Kidney capillary endothelial cell (primary cell): ENCODE data around the gene MYO5B.
"Not testable (repeated sequence)": the region's sequence is repeated elsewhere in the genome, so short reads cannot be mapped to it uniquely, and the experiment has no call there.

ENCODE experiments used
- DNase-seq: peaks from one replicate; pipeline ENCODE4 v3.0.0-alpha.2; 2018; ENCODE audit warnings: low spot score

The MYO5B gene

GRCh38 chr18:49920731-49921130 lies 274.2 kb downstream of the MYO5B start:
- DNase-seq, result no peak

DNA sequence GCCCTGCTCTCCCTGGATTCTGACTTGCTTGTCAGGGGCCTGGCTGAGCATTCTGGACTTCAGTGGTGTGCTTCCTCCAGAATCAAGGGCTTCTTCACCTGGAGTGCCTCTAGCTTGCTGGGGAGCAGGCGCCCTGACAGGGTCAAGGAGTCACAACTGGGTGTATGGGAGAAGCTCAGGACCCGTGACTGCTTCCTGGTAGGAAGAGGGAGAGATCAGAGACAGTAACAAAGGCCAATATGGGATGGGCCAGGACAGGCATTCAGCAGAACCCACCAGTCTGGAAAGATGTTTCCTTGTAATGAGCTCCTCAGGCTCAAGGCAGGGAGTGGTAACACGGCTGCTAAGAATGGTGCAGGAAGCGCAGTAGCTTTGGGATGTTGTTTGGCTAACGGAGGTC lies 277.2 kb downstream of the MYO5B start:
- DNase-seq, result no peak

- no peak for DNase-seq
Observed at GRCh38 chr18:49915352-49915751, 279.6 kb downstream of the MYO5B start.

DNA sequence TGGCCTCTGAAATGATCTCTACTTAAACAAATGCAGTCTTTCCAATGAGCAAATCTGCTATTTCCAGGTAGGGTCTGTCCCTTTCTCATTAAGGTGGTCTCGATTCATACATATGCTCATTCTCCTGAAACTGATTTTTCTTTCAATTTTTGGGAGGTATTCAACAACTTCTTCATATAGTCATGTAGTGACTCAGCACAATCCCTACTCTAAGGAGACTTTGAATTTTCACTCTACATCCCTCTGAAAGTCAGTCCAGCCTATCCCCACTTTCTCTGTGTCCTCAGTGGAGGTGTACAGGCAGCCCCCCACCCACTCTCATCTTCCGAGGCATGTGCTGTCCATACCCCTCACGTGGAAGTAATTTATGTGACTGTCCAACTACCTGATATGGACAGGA lies 281.7 kb downstream of the MYO5B start:
- no peak for DNase-seq

- no peak for DNase-seq
Observed at GRCh38 chr18:49911427-49911826, 283.5 kb downstream of the MYO5B start.

DNA sequence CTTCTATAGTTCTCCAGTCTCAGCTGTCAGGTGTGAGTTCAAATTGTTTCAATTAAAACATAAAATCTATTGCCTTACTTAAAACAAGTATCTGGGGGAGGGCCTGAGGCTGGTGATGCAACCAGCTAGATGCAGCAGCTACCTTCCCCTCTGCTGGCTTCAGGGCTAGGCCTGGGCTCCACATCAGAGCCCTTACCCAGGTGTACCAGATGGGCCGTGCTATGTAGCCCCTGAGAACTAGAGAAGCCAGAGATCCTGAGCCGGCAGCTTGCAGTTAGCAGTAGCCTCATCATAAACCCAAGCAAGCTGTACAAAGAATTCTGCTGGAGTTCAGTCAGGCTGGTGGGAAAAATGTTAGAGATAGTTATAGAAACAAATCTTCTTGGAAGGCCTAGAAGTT lies 284.0 kb downstream of the MYO5B start:
- DNase-seq, result no peak

- DNase-seq, result no peak
Observed at GRCh38 chr18:49910019-49910418, 284.9 kb downstream of the MYO5B start.

DNA sequence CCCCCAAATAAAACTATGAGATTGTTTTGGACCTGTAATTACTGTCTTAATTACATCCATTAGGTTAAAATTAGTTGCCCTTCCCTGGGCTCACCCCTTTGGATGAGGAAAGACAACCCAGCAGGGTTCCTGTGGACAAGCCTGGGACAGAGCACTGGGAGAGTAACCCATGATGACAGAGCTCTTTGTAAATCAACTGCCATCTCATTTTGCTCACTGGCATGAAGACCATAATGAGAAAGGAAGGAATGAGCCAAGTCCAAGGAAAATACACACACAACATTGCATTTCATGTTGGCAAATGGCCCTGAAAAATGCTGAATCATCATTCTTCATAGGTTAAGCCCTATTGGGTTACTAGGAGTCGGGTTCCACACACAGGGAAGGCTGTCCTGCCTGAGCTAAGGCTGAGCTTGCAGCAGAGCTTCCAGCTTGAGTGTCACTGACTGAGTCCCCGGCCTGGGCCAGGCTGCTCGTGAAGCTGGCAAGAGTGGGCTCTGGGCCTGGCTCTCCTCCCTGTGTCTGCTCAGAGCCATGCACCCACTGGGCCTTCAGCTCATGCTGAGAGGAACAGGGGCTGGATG lies 287.5 kb downstream of the MYO5B start:
- no peak for DNase-seq

DNA sequence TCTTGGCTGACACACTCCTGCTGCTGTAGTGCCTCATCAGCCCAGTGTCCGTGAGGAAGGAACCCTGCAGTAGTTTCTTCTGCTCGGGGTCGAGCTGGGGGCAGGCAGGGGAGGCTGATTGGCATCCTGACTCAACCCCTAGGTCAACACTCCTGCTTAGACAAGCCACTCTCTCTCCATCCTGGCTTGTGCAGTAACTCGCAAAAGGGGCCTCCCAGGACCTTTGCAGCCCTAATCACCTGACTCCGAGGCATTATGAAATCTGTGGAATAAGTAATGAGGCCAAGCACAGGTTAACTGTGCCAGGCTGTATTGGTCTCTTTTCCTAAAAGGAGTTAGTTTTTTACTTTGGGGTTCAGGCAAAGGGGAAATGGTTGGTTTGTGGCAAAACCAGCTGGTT lies 289.2 kb downstream of the MYO5B start:
- DNase-seq, result no peak

GRCh38 chr18:49904871-49905555 lies 289.9 kb downstream of the MYO5B start:
- no peak for DNase-seq

GRCh38 chr18:49901862-49902340 lies 293.0 kb downstream of the MYO5B start:
- no peak for DNase-seq

- no peak for DNase-seq
Observed at GRCh38 chr18:49899657-49900330, 295.2 kb downstream of the MYO5B start.

- peak; percentile 57 for DNase-seq
Observed at GRCh38 chr18:49898421-49898820, 296.5 kb downstream of the MYO5B start.

GRCh38 chr18:49894517-49895226 lies 300.3 kb downstream of the MYO5B start:
- DNase-seq, result no peak

DNA sequence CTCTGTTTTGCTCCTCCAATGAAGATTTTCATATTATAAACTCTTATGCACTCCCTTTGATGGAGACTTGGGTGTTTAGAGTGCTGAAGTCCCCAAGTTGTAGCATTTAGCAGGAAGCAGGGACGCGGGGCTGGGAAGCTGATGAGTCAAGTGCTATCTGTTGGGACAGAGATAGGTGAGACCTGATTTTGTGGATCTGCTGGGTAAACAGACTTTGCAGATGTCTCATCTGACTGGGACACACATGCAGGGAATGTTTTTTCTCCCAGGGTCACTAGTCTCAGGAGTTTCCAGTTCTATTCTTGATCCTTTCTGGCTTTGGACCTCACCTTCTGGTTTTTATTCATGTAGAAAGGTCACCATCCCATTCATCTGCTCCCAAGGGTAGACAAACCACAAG lies 301.9 kb downstream of the MYO5B start:
- no peak for DNase-seq

DNA sequence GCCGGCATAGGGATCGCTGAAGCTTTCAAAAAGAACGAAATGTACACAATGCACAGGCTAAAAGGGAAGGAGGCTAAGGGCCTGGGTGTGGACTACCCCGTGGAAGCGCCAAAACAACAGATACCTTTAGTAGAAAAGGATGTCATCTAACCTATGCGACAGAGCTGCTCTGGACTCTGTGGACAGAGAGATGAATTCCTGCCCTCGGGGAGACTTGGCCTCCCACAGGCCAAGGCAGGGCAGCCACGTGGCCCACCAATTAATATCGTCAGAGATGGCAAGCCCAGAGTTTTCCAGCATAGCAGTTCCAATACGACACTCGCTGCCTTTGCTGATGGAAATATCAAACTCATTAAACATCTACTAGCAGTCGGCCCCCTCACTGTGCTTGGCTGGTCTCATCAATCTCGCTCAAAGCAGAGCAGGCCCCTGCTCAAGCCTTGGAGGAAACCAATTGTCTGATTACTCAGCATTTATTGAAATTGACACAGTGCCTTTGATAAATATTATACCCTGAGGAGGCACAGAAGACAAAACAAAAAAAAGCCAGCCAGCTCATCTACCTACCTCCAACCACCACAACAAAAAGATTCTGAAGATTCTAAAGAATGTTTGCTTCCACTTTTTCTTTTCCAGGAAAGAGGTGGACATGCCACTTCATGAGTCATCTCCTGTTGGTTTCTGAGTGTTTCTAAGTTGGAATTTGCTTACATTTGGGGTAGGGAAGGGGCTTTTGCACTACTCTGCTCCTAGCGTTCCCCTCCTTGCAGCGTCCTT lies 302.6 kb downstream of the MYO5B start:
- DNase-seq, result peak; percentile 43

DNA sequence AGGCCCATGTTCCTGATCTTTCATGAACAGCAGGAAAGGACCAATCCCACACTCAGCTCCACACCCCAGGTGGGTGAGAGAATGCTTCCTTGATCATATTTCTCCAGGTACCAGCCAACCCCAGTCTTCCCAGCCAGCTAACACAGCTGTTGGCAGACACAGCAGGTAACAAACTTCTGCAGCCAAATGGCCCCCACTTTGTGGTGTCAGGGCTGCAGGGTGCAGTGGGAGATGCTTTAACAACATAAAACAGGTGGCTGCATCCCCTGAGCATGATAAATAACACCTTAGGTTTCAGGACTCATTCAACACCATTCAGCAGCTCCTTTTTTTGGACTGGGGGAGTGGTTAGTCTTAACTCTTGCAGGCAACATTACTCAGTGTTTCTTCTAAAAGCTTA lies 304.9 kb downstream of the MYO5B start:
- DNase-seq, result no peak

- DNase-seq, result not testable (repeated sequence)
Observed at GRCh38 chr18:49889552-49889951, 305.4 kb downstream of the MYO5B start.

GRCh38 chr18:49886891-49887764 lies 307.8 kb downstream of the MYO5B start:
- DNase-seq, result no peak

DNA sequence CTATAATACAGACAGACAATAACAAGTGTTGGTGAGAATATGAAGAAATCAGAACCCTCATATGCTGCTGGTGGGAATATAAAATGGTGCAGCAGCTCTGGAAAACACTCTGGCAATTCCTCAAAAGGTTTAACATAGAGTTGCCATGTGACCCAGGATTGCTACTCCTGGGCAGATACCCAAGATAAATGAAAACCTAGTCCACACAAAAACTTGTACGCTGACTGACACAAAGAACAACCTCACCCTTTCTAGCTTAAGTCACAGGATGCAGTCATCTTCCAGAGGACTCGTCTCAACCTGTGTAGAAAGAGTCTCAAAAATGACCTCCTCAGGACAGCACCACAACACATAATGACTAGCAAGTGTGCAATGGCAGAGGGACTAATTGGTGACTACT lies 310.0 kb downstream of the MYO5B start:
- DNase-seq, result no peak

DNA sequence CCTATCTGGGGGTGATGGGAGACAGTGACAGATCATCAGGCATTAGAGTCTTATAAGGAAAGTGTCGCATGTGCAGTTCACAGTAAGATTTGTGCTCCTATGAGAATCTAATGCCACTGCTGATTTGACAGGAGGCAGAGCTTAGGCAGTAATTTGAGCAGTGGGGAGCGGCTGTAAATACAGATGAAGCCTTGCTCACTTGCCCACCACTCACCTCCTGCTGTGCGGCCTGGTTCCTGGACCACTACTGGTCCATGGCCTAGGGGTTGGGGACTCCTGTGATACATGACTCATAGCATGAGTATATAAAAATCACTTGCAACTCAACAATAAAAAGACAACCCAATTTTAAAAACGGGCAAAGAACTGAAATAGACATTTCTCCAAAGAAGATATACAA lies 310.5 kb downstream of the MYO5B start:
- DNase-seq, result no peak
